GM23338 (cell line): ENCODE data around the gene DCLK1. TPM values are rescaled to one million over a fixed set of nuclear protein-coding genes. Genes with fewer than 3 reads are reported as not detected.

Experiments
- ATAC-seq: fragments of 200-7000 bp; cut with Tn5 transposase; 3 replicates; pipeline ENCODE4 v1.9.1; 2020
- DNase-seq: peaks from one replicate; pipeline ENCODE4 v3.0.0-alpha.2; 2015; ENCODE audit warnings: low spot score
- H2AFZ ChIP-seq: fragments of 200-600 bp; sonication (generic); 2 replicates; pipeline ENCODE4 v1.8.0; 2016; ENCODE audit warnings: antibody characterized with exemption, mild to moderate bottlenecking, moderate library complexity
- H3F3A ChIP-seq: fragments of 200-600 bp; sonication (generic); replicated peaks from 2 replicates; pipeline ENCODE4 v1.8.0; 2017; ENCODE audit warnings: antibody characterized with exemption, mixed run types, low read depth
- H3K27ac ChIP-seq: fragments of 200-600 bp; sonication (generic); 2 replicates; pipeline ENCODE4 v1.6.1; 2016; ENCODE audit warnings: low read depth
- H3K27me3 ChIP-seq: fragments of 200-600 bp; sonication (generic); 2 replicates; pipeline ENCODE4 v1.8.0; 2016; ENCODE audit warnings: mild to moderate bottlenecking, mixed run types, moderate library complexity; ENCODE audit not compliant: insufficient read depth
- H3K36me3 ChIP-seq: fragments of 200-600 bp; sonication (generic); 2 replicates; pipeline ENCODE4 v1.8.0; 2016; ENCODE audit warnings: mild to moderate bottlenecking; ENCODE audit not compliant: insufficient read depth
- H3K4me1 ChIP-seq: fragments of 200-600 bp; sonication (generic); 2 replicates; pipeline ENCODE4 v1.8.0; 2016; ENCODE audit warnings: mild to moderate bottlenecking, moderate library complexity; ENCODE audit not compliant: insufficient read depth
- H3K4me2 ChIP-seq: fragments of 200-600 bp; sonication (generic); 2 replicates; pipeline ENCODE4 v1.7.1; 2017; ENCODE audit warnings: mixed run types
- H3K4me3 ChIP-seq: fragments of 200-600 bp; sonication (generic); 2 replicates; pipeline ENCODE4 v1.6.1; 2016; ENCODE audit warnings: mixed run types
- H3K79me2 ChIP-seq: fragments of 200-600 bp; sonication (generic); replicated peaks from 2 replicates; pipeline ENCODE4 v1.8.0; 2017; ENCODE audit warnings: mild to moderate bottlenecking; ENCODE audit not compliant: insufficient read depth
- H3K9me2 ChIP-seq: fragments of 200-600 bp; sonication (generic); 2 replicates; pipeline ENCODE4 v1.8.0; 2017; ENCODE audit not compliant: insufficient read depth
- H4K20me1 ChIP-seq: fragments of 200-600 bp; sonication (generic); replicated peaks from 2 replicates; pipeline ENCODE4 v1.8.0; 2017; ENCODE audit warnings: mild to moderate bottlenecking; ENCODE audit not compliant: insufficient read depth
- H3K27ac Mint-ChIP-seq: 2 replicates; pipeline ENCODE4 v1.8.0; 2020; ENCODE audit warnings: inconsistent platforms, mild to moderate bottlenecking, moderate library complexity, mixed read lengths
- H3K27me3 Mint-ChIP-seq: 3 replicates; pipeline ENCODE4 v1.8.0; 2022; ENCODE audit warnings: low read depth, mild to moderate bottlenecking, moderate library complexity, mixed read lengths, inconsistent platforms; ENCODE audit not compliant: insufficient read depth, poor library complexity
- H3K36me3 Mint-ChIP-seq: 3 replicates; pipeline ENCODE4 v1.8.0; 2021; ENCODE audit warnings: low read depth, mild to moderate bottlenecking, inconsistent platforms, moderate library complexity, mixed read lengths
- H3K4me1 Mint-ChIP-seq: 3 replicates; pipeline ENCODE4 v1.8.0; 2020; ENCODE audit warnings: mild to moderate bottlenecking, inconsistent platforms, mixed read lengths
- H3K4me3 Mint-ChIP-seq: 3 replicates; pipeline ENCODE4 v1.8.0; 2021; ENCODE audit warnings: moderate library complexity, mild to moderate bottlenecking, inconsistent platforms, mixed read lengths
- H3K9me3 Mint-ChIP-seq: 3 replicates; pipeline ENCODE4 v1.8.0; 2020; ENCODE audit warnings: moderate library complexity, mild to moderate bottlenecking, inconsistent platforms, mixed read lengths
- EZH2 ChIP-seq: fragments of 200-600 bp; sonication (generic); IDR thresholded peaks from one replicate; pipeline ENCODE4 v1.8.0; 2017; ENCODE audit warnings: antibody characterized with exemption, mild to moderate bottlenecking, low read depth; ENCODE audit not compliant: unreplicated experiment
- EZH2phosphoT487 ChIP-seq: fragments of 200-600 bp; sonication (generic); IDR thresholded peaks from one replicate; pipeline ENCODE4 v1.8.1; 2018; ENCODE audit warnings: antibody characterized with exemption; ENCODE audit not compliant: unreplicated experiment
- REST ChIP-seq: IDR thresholded peaks from one replicate; pipeline ENCODE4 v1.6.1; 2018; ENCODE audit warnings: antibody characterized with exemption; ENCODE audit not compliant: unreplicated experiment
- ZNF114 ChIP-seq: fragments of 250-450 bp; sonication (Bioruptor Pico); IDR thresholded peaks from 2 replicates; pipeline ENCODE4 v1.5.0; 2020; ENCODE audit warnings: mild to moderate bottlenecking, moderate library complexity
- ZNF331 ChIP-seq: fragments of 250-450 bp; sonication (Bioruptor Pico); IDR thresholded peaks from 2 replicates; pipeline ENCODE4 v1.5.0; 2020; ENCODE audit warnings: low read depth, mild to moderate bottlenecking, moderate library complexity
- ZNF462 ChIP-seq: fragments of 250-450 bp; sonication (Bioruptor Pico); IDR thresholded peaks from 2 replicates; pipeline ENCODE4 v1.5.0; 2020; ENCODE audit warnings: mild to moderate bottlenecking, moderate library complexity
- polyA plus RNA-seq: library from polyadenylated mRNA; unstranded; fragments of >200 nt; fragmentation: Nextera tagmentation; extraction: Ambion mirVana; gene quantifications from 2 replicates; pipeline ENCODE4 v1.2.1, GENCODE V29; 2016
- total RNA-seq: library from RNA; depleted of rRNA; stranded (reverse); fragments of >200 nt; shearing (Covaris generic); gene quantifications from 2 replicates; pipeline ENCODE4 v1.2.3, GENCODE V29; 2014
- TF ChIP-seq, protein P1 (sequence below), 2 experiments: fragments of 200-600 bp in 1 of 2; sonication (generic) in 1 of 2; conservative IDR thresholded peaks; 2 replicates each; pipeline versions ENCODE4 v1.5.1 to v1.6.1; 2016 to 2017; ENCODE audit warnings: antibody characterized with exemption in 2 of 2, low read depth in 2 of 2, mild to moderate bottlenecking in 2 of 2, moderate library complexity in 1 of 2

The DCLK1 gene
- total and polyA plus RNA-seq, 2 experiments from 2014 or later = 13.1 to 57.7 TPM

DNA sequence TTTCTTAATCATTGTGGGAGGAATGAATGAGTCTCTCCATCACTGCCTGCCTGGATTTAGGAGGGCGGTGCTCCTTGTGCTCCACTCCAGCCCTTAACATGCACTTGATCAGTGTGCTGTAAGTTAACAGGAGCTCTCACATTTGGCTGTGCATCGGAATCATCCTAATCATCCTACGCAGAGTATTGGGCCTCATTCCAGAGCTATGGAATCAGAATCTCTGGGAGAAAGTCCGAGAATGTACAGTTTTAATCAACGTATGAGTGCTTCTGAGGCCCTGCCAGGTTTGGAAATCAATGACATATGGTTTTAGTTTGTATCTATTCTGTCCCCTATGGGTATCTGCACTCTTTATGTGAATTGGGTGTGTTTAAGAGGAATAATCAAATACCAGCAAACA, 34.9 kb upstream of the DCLK1 start (continued):
- TF ChIP-seq ZNF462 (CRISPR knock-in tag) (no peak), ZNF114 (CRISPR knock-in tag) (no peak), EZH2 (no peak), EZH2phosphoT487 (no peak), ZNF331 (CRISPR knock-in tag) (no peak)
- TF ChIP-seq, protein P1, sequence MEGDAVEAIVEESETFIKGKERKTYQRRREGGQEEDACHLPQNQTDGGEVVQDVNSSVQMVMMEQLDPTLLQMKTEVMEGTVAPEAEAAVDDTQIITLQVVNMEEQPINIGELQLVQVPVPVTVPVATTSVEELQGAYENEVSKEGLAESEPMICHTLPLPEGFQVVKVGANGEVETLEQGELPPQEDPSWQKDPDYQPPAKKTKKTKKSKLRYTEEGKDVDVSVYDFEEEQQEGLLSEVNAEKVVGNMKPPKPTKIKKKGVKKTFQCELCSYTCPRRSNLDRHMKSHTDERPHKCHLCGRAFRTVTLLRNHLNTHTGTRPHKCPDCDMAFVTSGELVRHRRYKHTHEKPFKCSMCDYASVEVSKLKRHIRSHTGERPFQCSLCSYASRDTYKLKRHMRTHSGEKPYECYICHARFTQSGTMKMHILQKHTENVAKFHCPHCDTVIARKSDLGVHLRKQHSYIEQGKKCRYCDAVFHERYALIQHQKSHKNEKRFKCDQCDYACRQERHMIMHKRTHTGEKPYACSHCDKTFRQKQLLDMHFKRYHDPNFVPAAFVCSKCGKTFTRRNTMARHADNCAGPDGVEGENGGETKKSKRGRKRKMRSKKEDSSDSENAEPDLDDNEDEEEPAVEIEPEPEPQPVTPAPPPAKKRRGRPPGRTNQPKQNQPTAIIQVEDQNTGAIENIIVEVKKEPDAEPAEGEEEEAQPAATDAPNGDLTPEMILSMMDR (conservative IDR thresholded peaks at IDR 0.05; ENCODE audit: low read depth in 2 of 2) = no peak

DNA sequence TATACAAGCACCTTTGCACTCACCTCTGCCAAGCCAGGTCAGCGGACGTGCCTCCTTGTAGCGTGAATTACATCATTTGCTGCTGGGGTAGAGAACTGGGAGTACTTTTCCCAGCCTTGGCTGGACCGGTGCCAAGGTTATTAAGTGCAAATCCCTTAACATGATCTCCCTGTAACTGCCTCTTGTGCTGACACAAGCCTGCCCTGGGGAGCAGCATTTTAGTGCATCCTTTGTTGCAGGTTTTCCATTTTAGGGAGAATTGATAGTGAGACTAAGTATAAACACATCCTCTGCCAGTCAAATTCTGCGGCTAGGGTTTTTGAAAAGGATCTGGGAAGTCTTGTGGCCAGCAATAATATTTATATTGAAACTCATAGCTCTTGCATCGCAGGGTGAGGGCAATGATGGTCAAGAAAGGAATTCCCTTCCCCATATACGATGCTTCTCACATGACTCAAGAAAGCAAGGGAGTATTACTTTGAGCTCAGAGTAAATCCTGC, 32.7 kb upstream of the DCLK1 start:
- peak; percentile 21 for DNase-seq
- Histone ChIP-seq H3K79me2 (no peaks in the 10 kb centered on the region), H3K4me3 (no peak overlapping the region), H3F3A (0 out of 2 replicates have a peak, but pooled peaks cover 2% of the 10 kb centered on the region), H2AFZ (peak overlapping the region; percentile 75), H3K27ac (no peak overlapping the region), H3K9me2 (no peaks in the 10 kb centered on the region), H3K4me1 (peaks cover 12% of the 10 kb centered on the region), H3K4me2 (peak overlapping the region; percentile 57; the same call in 1 of the 2 replicates), H4K20me1 (no peaks in the 10 kb centered on the region), H3K36me3 (no peaks in the 10 kb centered on the region), H3K27me3 (no peaks in the 10 kb centered on the region)
- H3K27ac Mint-ChIP-seq = no peak overlapping the region
- peak; percentile 58 for ATAC-seq
- H3K27me3 Mint-ChIP-seq = peaks cover 2% of the 10 kb centered on the region
- peaks cover 18% of the 10 kb centered on the region for H3K4me1 Mint-ChIP-seq
- H3K9me3 Mint-ChIP-seq = no peaks in the 10 kb centered on the region
- H3K4me3 Mint-ChIP-seq = no peak overlapping the region
- no peaks in the 10 kb centered on the region for H3K36me3 Mint-ChIP-seq
- no peak for TF ChIP-seq EZH2
- TF ChIP-seq REST = no peak
